ENCODE data around the gene INTS2.

The INTS2 gene, protein sequence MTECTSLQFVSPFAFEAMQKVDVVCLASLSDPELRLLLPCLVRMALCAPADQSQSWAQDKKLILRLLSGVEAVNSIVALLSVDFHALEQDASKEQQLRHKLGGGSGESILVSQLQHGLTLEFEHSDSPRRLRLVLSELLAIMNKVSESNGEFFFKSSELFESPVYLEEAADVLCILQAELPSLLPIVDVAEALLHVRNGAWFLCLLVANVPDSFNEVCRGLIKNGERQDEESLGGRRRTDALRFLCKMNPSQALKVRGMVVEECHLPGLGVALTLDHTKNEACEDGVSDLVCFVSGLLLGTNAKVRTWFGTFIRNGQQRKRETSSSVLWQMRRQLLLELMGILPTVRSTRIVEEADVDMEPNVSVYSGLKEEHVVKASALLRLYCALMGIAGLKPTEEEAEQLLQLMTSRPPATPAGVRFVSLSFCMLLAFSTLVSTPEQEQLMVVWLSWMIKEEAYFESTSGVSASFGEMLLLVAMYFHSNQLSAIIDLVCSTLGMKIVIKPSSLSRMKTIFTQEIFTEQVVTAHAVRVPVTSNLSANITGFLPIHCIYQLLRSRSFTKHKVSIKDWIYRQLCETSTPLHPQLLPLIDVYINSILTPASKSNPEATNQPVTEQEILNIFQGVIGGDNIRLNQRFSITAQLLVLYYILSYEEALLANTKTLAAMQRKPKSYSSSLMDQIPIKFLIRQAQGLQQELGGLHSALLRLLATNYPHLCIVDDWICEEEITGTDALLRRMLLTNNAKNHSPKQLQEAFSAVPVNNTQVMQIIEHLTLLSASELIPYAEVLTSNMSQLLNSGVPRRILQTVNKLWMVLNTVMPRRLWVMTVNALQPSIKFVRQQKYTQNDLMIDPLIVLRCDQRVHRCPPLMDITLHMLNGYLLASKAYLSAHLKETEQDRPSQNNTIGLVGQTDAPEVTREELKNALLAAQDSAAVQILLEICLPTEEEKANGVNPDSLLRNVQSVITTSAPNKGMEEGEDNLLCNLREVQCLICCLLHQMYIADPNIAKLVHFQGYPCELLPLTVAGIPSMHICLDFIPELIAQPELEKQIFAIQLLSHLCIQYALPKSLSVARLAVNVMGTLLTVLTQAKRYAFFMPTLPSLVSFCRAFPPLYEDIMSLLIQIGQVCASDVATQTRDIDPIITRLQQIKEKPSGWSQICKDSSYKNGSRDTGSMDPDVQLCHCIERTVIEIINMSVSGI

DNA sequence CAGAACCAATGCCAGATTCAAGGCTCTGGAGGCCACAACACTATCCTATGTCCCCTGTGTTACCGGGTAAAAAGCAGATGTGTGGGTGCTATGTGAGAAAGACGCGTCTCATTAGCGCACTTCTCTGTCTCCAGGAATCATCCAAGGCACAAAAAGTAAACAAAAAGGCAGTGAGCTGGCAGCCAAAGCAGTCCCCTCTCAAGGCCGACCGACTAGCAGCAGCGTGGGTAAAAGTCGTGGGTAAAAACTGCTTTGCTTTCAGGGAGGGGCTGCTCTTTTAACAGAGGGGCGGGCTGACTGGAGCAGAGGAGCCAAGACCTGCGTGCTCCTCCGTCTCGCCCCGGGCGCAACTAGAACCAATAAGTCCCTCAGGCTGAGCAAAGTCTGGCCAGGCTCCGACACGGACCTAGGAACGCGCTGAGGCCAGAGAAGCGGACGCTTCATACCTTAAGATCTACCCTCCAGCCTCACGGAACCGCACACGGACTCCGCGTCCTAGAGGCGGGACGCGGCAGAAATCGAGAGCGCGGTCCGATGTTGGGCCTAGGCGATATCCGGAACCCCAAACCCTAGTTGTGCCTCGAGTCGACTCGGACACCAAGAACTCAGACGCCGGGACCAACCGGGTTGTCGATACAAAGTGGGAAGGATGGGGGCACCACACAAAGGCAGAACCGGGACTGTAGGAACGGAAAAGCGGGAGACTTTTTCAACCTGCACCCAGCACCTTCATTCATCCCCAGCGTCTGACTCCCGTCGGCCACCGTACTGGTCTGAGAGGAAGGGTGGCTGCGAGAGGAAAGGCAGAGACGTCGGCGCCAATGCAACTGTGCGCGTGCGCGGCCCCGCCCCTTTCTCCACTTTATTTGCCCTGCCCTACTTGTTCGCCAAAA is at the start of gene INTS2:
Gene INTS2, minus strand, starts transcription at position 775 of the 893 bp plus-strand sequence. CDS start 1,338 bp downstream, outside the sequence.
- H3K27ac ChIP-seq (ENCODE audit: low read depth, low read length), result peak within 1 kb of the TSS; percentile 78
- H3K9ac ChIP-seq (ENCODE audit: low read depth, low read length), result peak within 1 kb of the TSS; percentile 93
- peaks cover 24% of the 10 kb centered on the region for H3K36me3 ChIP-seq (ENCODE audit: control insufficient read depth, insufficient read depth, low read length)
- H3K4me1 ChIP-seq (ENCODE audit: control insufficient read depth, insufficient read depth, low read length), result peaks cover 13% of the 10 kb centered on the region
- H3K9me3 ChIP-seq (ENCODE audit: control insufficient read depth, insufficient read depth, low read length), result no peaks in the 10 kb centered on the region
- H3K4me3 ChIP-seq (ENCODE audit: low read depth, low read length), result peak within 1 kb of the TSS; percentile 93
- H3K27me3 ChIP-seq (ENCODE audit: control insufficient read depth, insufficient read depth, low read length), result no peaks in the 10 kb centered on the region

DNA sequence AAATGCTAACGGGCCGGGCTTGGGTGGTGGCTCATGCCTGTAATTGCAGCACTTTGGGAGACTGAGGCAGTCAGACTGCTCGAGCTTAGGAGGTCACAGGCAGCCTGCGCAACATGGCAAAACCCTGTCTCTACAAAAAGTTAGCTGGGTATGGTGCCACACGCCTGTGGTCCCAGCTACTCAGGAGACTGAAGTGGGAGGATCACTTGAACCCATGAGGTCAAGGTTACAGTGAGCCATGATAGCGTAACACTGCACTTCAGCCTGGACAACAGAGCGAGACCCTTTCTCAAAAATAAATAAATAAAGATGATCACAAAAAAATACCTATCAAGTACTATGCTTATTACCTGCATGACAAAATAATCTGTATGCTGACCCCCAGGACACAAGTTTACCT is 46.3 kb upstream of the INTS2 start:
- Histone ChIP-seq H3K4me1 (ENCODE audit: control insufficient read depth, insufficient read depth, low read length) (peaks cover 15% of the 10 kb centered on the region), H3K9me3 (ENCODE audit: control insufficient read depth, insufficient read depth, low read length) (no peaks in the 10 kb centered on the region), H3K4me3 (ENCODE audit: low read depth, low read length) (no peak overlapping the region), H3K9ac (ENCODE audit: low read depth, low read length) (no peak overlapping the region), H3K36me3 (ENCODE audit: control insufficient read depth, insufficient read depth, low read length) (peaks cover 68% of the 10 kb centered on the region), H3K27me3 (ENCODE audit: control insufficient read depth, insufficient read depth, low read length) (no peaks in the 10 kb centered on the region), H3K27ac (ENCODE audit: low read depth, low read length) (no peak overlapping the region)

DNA sequence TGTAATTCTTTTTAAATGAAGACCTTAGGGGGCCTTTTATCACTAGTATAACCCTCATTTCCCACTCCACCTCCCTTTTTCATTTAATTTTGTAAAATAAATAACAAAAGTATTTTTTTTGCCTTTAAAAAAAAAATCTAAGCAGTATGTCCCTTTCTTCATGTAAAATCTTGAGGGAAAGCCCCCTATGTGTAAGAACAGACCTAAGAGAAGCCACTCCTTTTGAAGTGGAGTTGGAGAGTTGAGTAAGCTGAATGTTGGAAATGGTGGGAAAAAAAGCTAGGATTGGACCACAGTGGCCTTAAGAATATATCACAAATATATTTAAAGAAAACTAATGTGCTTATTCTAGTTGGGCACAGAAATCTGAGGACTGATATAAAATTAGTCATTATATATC is 44.5 kb upstream of the INTS2 start:
- Histone ChIP-seq H3K4me3 (ENCODE audit: low read depth, low read length) (no peak overlapping the region), H3K27me3 (ENCODE audit: control insufficient read depth, insufficient read depth, low read length) (no peaks in the 10 kb centered on the region), H3K27ac (ENCODE audit: low read depth, low read length) (peak overlapping the region; percentile 67), H3K9ac (ENCODE audit: low read depth, low read length) (no peak overlapping the region), H3K4me1 (ENCODE audit: control insufficient read depth, insufficient read depth, low read length) (peaks cover 15% of the 10 kb centered on the region), H3K9me3 (ENCODE audit: control insufficient read depth, insufficient read depth, low read length) (no peaks in the 10 kb centered on the region), H3K36me3 (ENCODE audit: control insufficient read depth, insufficient read depth, low read length) (peaks cover 67% of the 10 kb centered on the region)

DNA sequence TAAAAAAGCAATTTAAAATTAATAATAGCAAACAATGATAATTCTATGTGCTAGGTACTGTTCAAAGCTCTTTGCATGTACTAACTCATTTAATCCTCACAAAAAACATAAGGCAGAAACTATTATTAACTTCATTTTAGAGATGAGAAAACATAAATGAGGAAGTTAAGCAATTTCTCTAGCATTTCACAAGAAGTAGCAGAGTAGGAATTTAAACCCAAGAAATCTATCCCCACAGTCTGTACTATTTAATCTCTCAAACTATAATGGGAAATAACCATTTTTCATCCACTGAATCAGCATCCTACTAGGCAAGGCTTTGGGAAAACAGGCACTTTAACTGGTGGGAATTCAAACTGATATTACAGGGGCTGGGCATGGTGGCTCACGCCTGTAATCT is 42.2 kb upstream of the INTS2 start:
- Histone ChIP-seq H3K27ac (ENCODE audit: low read depth, low read length) (no peak overlapping the region), H3K4me1 (ENCODE audit: control insufficient read depth, insufficient read depth, low read length) (peaks cover 15% of the 10 kb centered on the region), H3K9ac (ENCODE audit: low read depth, low read length) (no peak overlapping the region), H3K27me3 (ENCODE audit: control insufficient read depth, insufficient read depth, low read length) (no peaks in the 10 kb centered on the region), H3K36me3 (ENCODE audit: control insufficient read depth, insufficient read depth, low read length) (peaks cover 78% of the 10 kb centered on the region), H3K4me3 (ENCODE audit: low read depth, low read length) (no peak overlapping the region), H3K9me3 (ENCODE audit: control insufficient read depth, insufficient read depth, low read length) (no peaks in the 10 kb centered on the region)

DNA sequence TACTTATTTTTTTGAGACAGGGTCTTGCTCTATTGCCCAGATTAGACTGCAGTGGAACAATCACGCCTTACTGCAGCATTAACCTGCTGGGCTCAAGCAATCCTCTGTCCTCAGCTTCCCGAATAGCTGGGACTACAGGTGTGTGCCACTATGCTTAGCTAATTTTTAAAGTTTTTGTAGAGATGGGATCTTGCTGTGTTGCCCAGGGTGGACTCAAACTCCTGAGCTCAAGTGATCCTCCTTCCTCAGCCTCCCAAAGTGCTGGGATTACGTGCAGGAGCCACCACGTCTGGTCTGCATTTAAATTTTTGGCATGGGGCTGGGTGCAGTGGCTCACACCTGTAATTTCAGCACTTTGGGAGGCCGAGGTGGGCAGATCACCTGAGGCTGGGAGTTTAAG is 41.0 kb upstream of the INTS2 start:
- peaks cover 87% of the 10 kb centered on the region for H3K36me3 ChIP-seq (ENCODE audit: control insufficient read depth, insufficient read depth, low read length)

DNA sequence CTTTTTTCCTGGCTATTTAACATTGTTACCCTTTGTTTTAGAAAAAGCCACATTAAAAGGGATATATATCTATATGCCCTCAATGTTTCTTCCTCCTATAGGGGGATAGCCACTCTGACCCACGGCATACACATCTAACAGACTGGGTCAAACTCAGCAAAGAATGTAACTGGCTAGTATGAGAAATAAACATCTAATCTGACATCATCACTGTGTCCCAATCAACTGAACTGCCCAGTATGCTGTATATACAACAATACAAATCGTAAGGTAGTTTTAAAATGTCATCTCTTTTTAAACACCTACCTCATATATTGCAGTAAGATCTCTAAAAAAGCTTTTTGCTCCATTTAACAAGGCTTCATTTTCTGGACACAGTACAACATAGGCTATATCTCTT is 39.9 kb upstream of the INTS2 start:
- H3K4me1 ChIP-seq (ENCODE audit: control insufficient read depth, insufficient read depth, low read length), result peaks cover 6% of the 10 kb centered on the region
- H3K9me3 ChIP-seq (ENCODE audit: control insufficient read depth, insufficient read depth, low read length), result no peaks in the 10 kb centered on the region
- no peaks in the 10 kb centered on the region for H3K27me3 ChIP-seq (ENCODE audit: control insufficient read depth, insufficient read depth, low read length)
- no peak overlapping the region for H3K9ac ChIP-seq (ENCODE audit: low read depth, low read length)
- H3K4me3 ChIP-seq (ENCODE audit: low read depth, low read length), result no peak overlapping the region
- no peak overlapping the region for H3K27ac ChIP-seq (ENCODE audit: low read depth, low read length)
- peaks cover 92% of the 10 kb centered on the region for H3K36me3 ChIP-seq (ENCODE audit: control insufficient read depth, insufficient read depth, low read length)

More for the DNA sequence above, 41.0 kb upstream of the INTS2 start:
- Histone ChIP-seq H3K27ac (ENCODE audit: low read depth, low read length) (no peak overlapping the region), H3K9ac (ENCODE audit: low read depth, low read length) (no peak overlapping the region), H3K27me3 (ENCODE audit: control insufficient read depth, insufficient read depth, low read length) (no peaks in the 10 kb centered on the region), H3K9me3 (ENCODE audit: control insufficient read depth, insufficient read depth, low read length) (no peaks in the 10 kb centered on the region), H3K4me1 (ENCODE audit: control insufficient read depth, insufficient read depth, low read length) (peaks cover 15% of the 10 kb centered on the region), H3K4me3 (ENCODE audit: low read depth, low read length) (no peak overlapping the region)

DNA sequence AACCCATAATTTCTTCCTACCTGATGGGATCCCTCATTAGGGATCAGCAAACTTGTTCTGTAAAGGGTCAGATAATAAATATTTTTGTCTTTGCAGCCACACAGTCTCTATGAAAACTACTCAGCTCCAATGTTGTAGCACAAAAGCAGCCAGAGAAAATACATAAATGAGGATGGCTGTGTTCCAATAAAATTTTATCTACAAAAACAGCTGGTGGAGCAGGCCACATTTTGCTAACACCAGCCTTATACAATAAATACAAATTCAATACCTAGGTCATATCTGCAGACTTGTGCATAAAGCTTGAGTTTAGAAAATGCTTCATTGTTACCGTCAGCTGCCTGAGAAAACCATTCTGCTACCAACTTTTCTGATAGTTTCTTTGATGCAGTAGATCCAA is 38.4 kb upstream of the INTS2 start:
- H3K36me3 ChIP-seq (ENCODE audit: control insufficient read depth, insufficient read depth, low read length), result peaks cover 96% of the 10 kb centered on the region
- no peak overlapping the region for H3K9ac ChIP-seq (ENCODE audit: low read depth, low read length)
- no peak overlapping the region for H3K27ac ChIP-seq (ENCODE audit: low read depth, low read length)
- no peak overlapping the region for H3K4me3 ChIP-seq (ENCODE audit: low read depth, low read length)
- no peaks in the 10 kb centered on the region for H3K4me1 ChIP-seq (ENCODE audit: control insufficient read depth, insufficient read depth, low read length)
- H3K27me3 ChIP-seq (ENCODE audit: control insufficient read depth, insufficient read depth, low read length), result no peaks in the 10 kb centered on the region
- no peaks in the 10 kb centered on the region for H3K9me3 ChIP-seq (ENCODE audit: control insufficient read depth, insufficient read depth, low read length)

DNA sequence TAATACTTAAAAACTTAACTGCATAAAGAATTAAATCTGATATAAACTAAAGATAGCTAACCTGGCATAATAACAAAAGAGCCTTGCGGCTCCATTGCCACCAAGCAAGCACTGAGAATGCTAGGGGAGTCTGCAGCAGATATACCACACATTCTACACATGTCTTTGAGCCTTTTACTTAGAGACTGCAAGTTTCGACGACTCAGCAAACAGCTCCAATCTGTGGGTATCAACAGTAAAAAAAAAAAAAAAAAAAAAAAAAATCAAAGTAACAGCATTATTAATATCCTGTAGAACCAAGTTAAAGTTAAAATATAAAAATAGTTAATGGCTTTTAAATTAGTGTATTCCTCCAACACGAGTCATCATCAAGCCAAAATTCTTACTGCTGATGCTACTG is 27.8 kb upstream of the INTS2 start:
- no peak overlapping the region for H3K4me3 ChIP-seq (ENCODE audit: low read depth, low read length)
- H3K27ac ChIP-seq (ENCODE audit: low read depth, low read length), result no peak overlapping the region
- no peaks in the 10 kb centered on the region for H3K27me3 ChIP-seq (ENCODE audit: control insufficient read depth, insufficient read depth, low read length)
- no peaks in the 10 kb centered on the region for H3K4me1 ChIP-seq (ENCODE audit: control insufficient read depth, insufficient read depth, low read length)
- no peaks in the 10 kb centered on the region for H3K9me3 ChIP-seq (ENCODE audit: control insufficient read depth, insufficient read depth, low read length)
- H3K36me3 ChIP-seq (ENCODE audit: control insufficient read depth, insufficient read depth, low read length), result peaks cover 80% of the 10 kb centered on the region
- H3K9ac ChIP-seq (ENCODE audit: low read depth, low read length), result no peak overlapping the region

DNA sequence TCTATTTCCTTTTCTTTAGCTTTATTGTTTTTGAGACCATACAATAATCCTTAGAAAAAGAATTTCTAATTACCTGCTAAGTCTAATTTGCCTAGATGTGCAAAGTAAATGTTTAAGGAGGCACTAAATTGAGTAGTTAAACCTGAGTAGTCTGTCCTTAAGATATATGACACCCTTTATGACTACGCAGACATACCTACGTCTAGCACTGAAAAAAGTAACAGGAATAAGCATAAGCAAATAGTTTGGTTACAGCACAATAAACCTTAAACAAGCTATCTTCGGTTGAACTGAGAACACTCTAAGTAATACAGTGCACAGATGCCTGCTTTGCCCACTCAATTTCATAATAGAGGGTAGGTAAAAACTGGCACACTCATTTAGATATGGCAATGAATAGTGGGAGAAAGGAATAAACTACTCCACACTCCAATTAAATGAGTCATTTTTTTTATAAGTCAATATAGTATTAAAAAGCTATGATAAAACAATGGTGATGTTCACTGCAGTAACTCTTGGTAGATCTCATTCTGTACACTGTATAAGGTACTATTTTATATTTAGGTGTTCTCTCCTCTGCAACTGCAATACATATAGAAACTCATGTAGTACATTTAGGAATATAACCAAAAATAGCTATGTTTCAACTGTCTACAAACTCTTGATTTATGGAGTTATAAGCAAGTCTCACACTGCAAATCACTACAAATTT is 19.7 kb upstream of the INTS2 start:
- H3K9ac ChIP-seq (ENCODE audit: low read depth, low read length), result no peak overlapping the region
- H3K27ac ChIP-seq (ENCODE audit: low read depth, low read length), result no peak overlapping the region
- H3K4me1 ChIP-seq (ENCODE audit: control insufficient read depth, insufficient read depth, low read length), result no peaks in the 10 kb centered on the region
- no peaks in the 10 kb centered on the region for H3K27me3 ChIP-seq (ENCODE audit: control insufficient read depth, insufficient read depth, low read length)
- no peaks in the 10 kb centered on the region for H3K9me3 ChIP-seq (ENCODE audit: control insufficient read depth, insufficient read depth, low read length)
- peaks cover 91% of the 10 kb centered on the region for H3K36me3 ChIP-seq (ENCODE audit: control insufficient read depth, insufficient read depth, low read length)
- no peak overlapping the region for H3K4me3 ChIP-seq (ENCODE audit: low read depth, low read length)

DNA sequence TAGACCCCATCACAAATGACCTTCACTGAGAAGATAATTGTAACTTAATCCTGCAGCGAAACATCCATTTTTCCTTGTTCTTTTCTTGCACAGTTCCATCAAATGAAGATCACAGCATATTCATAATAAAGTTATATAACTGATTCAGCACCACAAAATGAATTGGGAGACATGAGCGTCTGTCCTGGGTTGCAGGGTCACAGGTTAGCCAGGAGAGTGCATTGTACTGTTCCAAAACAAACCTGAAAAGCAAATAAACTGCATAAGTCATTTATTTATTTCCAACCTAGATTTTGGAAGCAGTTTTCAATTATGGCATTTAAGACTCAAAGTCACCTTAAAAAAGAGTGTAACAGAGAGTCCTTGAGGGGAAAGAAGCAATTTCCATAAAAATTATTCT is 18.6 kb upstream of the INTS2 start:
- H3K27me3 ChIP-seq (ENCODE audit: control insufficient read depth, insufficient read depth, low read length), result no peaks in the 10 kb centered on the region
- H3K9ac ChIP-seq (ENCODE audit: low read depth, low read length), result no peak overlapping the region
- H3K36me3 ChIP-seq (ENCODE audit: control insufficient read depth, insufficient read depth, low read length), result peaks cover 80% of the 10 kb centered on the region
- H3K4me3 ChIP-seq (ENCODE audit: low read depth, low read length), result no peak overlapping the region
- no peaks in the 10 kb centered on the region for H3K9me3 ChIP-seq (ENCODE audit: control insufficient read depth, insufficient read depth, low read length)
- no peak overlapping the region for H3K27ac ChIP-seq (ENCODE audit: low read depth, low read length)
- no peaks in the 10 kb centered on the region for H3K4me1 ChIP-seq (ENCODE audit: control insufficient read depth, insufficient read depth, low read length)
